Activated CD8-positive, alpha-beta memory T cell treated with anti-CD3 and anti-CD28 coated beads for 36 hours (primary cell): ENCODE data around the gene CDKL5. TPM values are rescaled to one million over a fixed set of nuclear protein-coding genes. Genes with fewer than 3 reads are reported as not detected.

Source experiments
- CTCF ChIA-PET: fragments of 350-600 bp; sonication (Branson Sonifier 250); formaldehyde crosslinking; loops from one replicate; lab custom pipeline; 2021; ENCODE audit warnings: antibody characterized with exemption; lab: Charles Lee
- POLR2A ChIA-PET: fragments of 350-600 bp; sonication (Branson Sonifier 250); formaldehyde crosslinking; loops from one replicate; lab custom pipeline; 2021; ENCODE audit warnings: antibody characterized with exemption; lab: Charles Lee
- total RNA-seq, 2 experiments: library from RNA; stranded (reverse); gene quantifications; one replicate each; pipeline ENCODE4 v1.2.3, GENCODE V29; 2021

Gene CDKL5
- total RNA-seq, 2 experiments from 2014 or later = 1.1 TPM

GRCh38 chrX:18448416-18448815, 23.0 kb downstream of the CDKL5 start:
- POLR2A ChIA-PET = no interaction called here
- CTCF ChIA-PET = no interaction called here

- ChIA-PET POLR2A (no interaction called here), CTCF (no interaction called here)
These were observed 23.8 kb downstream of the CDKL5 start for GRCh38 chrX:18449236-18449635.

GRCh38 chrX:18455384-18455783, 30.0 kb downstream of the CDKL5 start:
- CTCF ChIA-PET = no interaction called here
- POLR2A ChIA-PET = no interaction called here

- ChIA-PET CTCF (no interaction called here), POLR2A (no interaction called here)
These were observed 31.6 kb downstream of the CDKL5 start for GRCh38 chrX:18457000-18457399.

GRCh38 chrX:18461431-18461830, 36.0 kb downstream of the CDKL5 start:
- ChIA-PET CTCF (no interaction called here), POLR2A (no interaction called here)

- ChIA-PET CTCF (no interaction called here), POLR2A (no interaction called here)
These were observed 39.1 kb downstream of the CDKL5 start for GRCh38 chrX:18464499-18464898.

- ChIA-PET POLR2A (no interaction called here), CTCF (no interaction called here)
These were observed 39.6 kb downstream of the CDKL5 start for GRCh38 chrX:18465051-18465450.

GRCh38 chrX:18468599-18468998, 43.2 kb downstream of the CDKL5 start:
- POLR2A ChIA-PET = no interaction called here
- CTCF ChIA-PET = no interaction called here

GRCh38 chrX:18471296-18471695, 45.9 kb downstream of the CDKL5 start:
- ChIA-PET POLR2A (no interaction called here), CTCF (no interaction called here)

GRCh38 chrX:18490806-18491555, 65.6 kb downstream of the CDKL5 start:
- POLR2A ChIA-PET = no interaction called here
- CTCF ChIA-PET = interaction anchor here (0.6 kb wide), 1 partner anchor 38 kb away, joined by 3 read pairs; no protein-coding TSS in a partner anchor

GRCh38 chrX:18491587-18492340, 66.4 kb downstream of the CDKL5 start:
- ChIA-PET CTCF (no interaction called here), POLR2A (no interaction called here)

GRCh38 chrX:18534949-18535348, 109.5 kb downstream of the CDKL5 start:
- ChIA-PET CTCF (no interaction called here), POLR2A (no interaction called here)

- ChIA-PET POLR2A (no interaction called here), CTCF (no interaction called here)
These were observed 111.7 kb downstream of the CDKL5 start for GRCh38 chrX:18537068-18537467.

- ChIA-PET POLR2A (no interaction called here), CTCF (no interaction called here)
These were observed 112.1 kb downstream of the CDKL5 start for GRCh38 chrX:18537524-18537923.

GRCh38 chrX:18542131-18542530, 116.7 kb downstream of the CDKL5 start:
- CTCF ChIA-PET = no interaction called here
- POLR2A ChIA-PET = no interaction called here

GRCh38 chrX:18542905-18543304, 117.5 kb downstream of the CDKL5 start:
- CTCF ChIA-PET = no interaction called here
- POLR2A ChIA-PET = no interaction called here

GRCh38 chrX:18543738-18544137, 118.3 kb downstream of the CDKL5 start:
- CTCF ChIA-PET = no interaction called here
- POLR2A ChIA-PET = no interaction called here

GRCh38 chrX:18545771-18546170, 120.4 kb downstream of the CDKL5 start:
- POLR2A ChIA-PET = no interaction called here
- CTCF ChIA-PET = no interaction called here

GRCh38 chrX:18548996-18549395, 123.6 kb downstream of the CDKL5 start:
- ChIA-PET CTCF (no interaction called here), POLR2A (no interaction called here)

- ChIA-PET POLR2A (no interaction called here), CTCF (no interaction called here)
These were observed 124.2 kb downstream of the CDKL5 start for GRCh38 chrX:18549643-18550042.

- ChIA-PET CTCF (no interaction called here), POLR2A (no interaction called here)
These were observed 132.5 kb downstream of the CDKL5 start for GRCh38 chrX:18557879-18558278.
